ENCODE data around the gene VAV3. TPM values are rescaled to one million over a fixed set of nuclear protein-coding genes. Genes with fewer than 3 reads are reported as not detected.

Gene VAV3
- total RNA-seq, 1 experiment from 2014 or later: 0.57 TPM

- DNase-seq: no peak
- Mint-ChIP-seq H3K4me3 (ENCODE audit: unreplicated experiment) (no peak overlapping the region), H3K27me3 (ENCODE audit: insufficient read depth, unreplicated experiment) (peaks cover 3% of the 10 kb centered on the region), H3K27ac (ENCODE audit: unreplicated experiment) (no peak overlapping the region), H3K4me1 (ENCODE audit: low read depth, unreplicated experiment) (no peaks in the 10 kb centered on the region), H3K9me3 (ENCODE audit: unreplicated experiment) (no peaks in the 10 kb centered on the region), H3K36me3 (ENCODE audit: insufficient read depth, unreplicated experiment) (no peaks in the 10 kb centered on the region)
- Histone ChIP-seq H3K27me3 (replicated peaks; ENCODE audit: control insufficient read depth, insufficient read depth, low read length) (no peaks in the 10 kb centered on the region), H3K4me1 (no peaks in the 10 kb centered on the region), H3K9me3 (no peaks in the 10 kb centered on the region), H3K36me3 (ENCODE audit: control insufficient read depth, insufficient read depth, low read length) (no peaks in the 10 kb centered on the region), H3K4me3 (ENCODE audit: low read depth, low read length) (no peak overlapping the region)
- POLR2A ChIA-PET: no interaction called here
- BruUV-seq (replicated peaks): no TSS peak
- CTCF ChIA-PET: no interaction called here
- intact Hi-C loops (cut with micrococcal nuclease; ENCODE audit: unreplicated experiment): no loop called here
- TF ChIP-seq CTCF (IDR thresholded peaks at IDR 0.05; ENCODE audit: insufficient read depth in 1 of 2, low read depth in 1 of 2, low read length in 1 of 2, severe bottlenecking in 1 of 2, unreplicated experiment in 1 of 2): no peak
Measured at GRCh38 chr1:107620753-107621152, 344.2 kb downstream of the VAV3 start.

- H3K9me3 ChIP-seq: no peaks in the 10 kb centered on the region
- POLR2A ChIA-PET: no interaction called here
- intact Hi-C loops (cut with micrococcal nuclease; ENCODE audit: unreplicated experiment): no loop called here
- TF ChIP-seq CTCF (IDR thresholded peaks at IDR 0.05; ENCODE audit: insufficient read depth in 1 of 2, low read depth in 1 of 2, low read length in 1 of 2, severe bottlenecking in 1 of 2, unreplicated experiment in 1 of 2): no peak
- Mint-ChIP-seq H3K9me3 (ENCODE audit: unreplicated experiment) (no peaks in the 10 kb centered on the region), H3K27ac (ENCODE audit: unreplicated experiment) (no peak overlapping the region), H3K4me3 (ENCODE audit: unreplicated experiment) (no peak overlapping the region), H3K36me3 (ENCODE audit: insufficient read depth, unreplicated experiment) (no peaks in the 10 kb centered on the region), H3K27me3 (ENCODE audit: insufficient read depth, unreplicated experiment) (peaks cover 3% of the 10 kb centered on the region), H3K4me1 (ENCODE audit: low read depth, unreplicated experiment) (no peaks in the 10 kb centered on the region)
- CTCF ChIA-PET: no interaction called here
- no peaks in the 10 kb centered on the region for H3K27me3 ChIP-seq (replicated peaks; ENCODE audit: control insufficient read depth, insufficient read depth, low read length)
- BruUV-seq (replicated peaks): no TSS peak
- no peak for DNase-seq
- no peaks in the 10 kb centered on the region for H3K36me3 ChIP-seq (ENCODE audit: control insufficient read depth, insufficient read depth, low read length)
- H3K4me3 ChIP-seq (ENCODE audit: low read depth, low read length): no peak overlapping the region
- no peaks in the 10 kb centered on the region for H3K4me1 ChIP-seq
Measured at GRCh38 chr1:107618539-107618938, 346.4 kb downstream of the VAV3 start.

GRCh38 chr1:107617921-107618320 lies 347.1 kb downstream of the VAV3 start:
- H3K27me3 Mint-ChIP-seq (ENCODE audit: insufficient read depth, unreplicated experiment): peaks cover 3% of the 10 kb centered on the region
- H3K9me3 Mint-ChIP-seq (ENCODE audit: unreplicated experiment): peaks cover 6% of the 10 kb centered on the region
- ChIA-PET CTCF (no interaction called here), POLR2A (no interaction called here)
- H3K27me3 ChIP-seq (replicated peaks; ENCODE audit: control insufficient read depth, insufficient read depth, low read length): no peaks in the 10 kb centered on the region
- DNase-seq: no peak
- no peak overlapping the region for H3K27ac Mint-ChIP-seq (ENCODE audit: unreplicated experiment)
- no peak overlapping the region for H3K4me3 Mint-ChIP-seq (ENCODE audit: unreplicated experiment)
- intact Hi-C loops (cut with micrococcal nuclease; ENCODE audit: unreplicated experiment): no loop called here
- no peaks in the 10 kb centered on the region for H3K4me1 ChIP-seq
- H3K9me3 ChIP-seq: no peaks in the 10 kb centered on the region
- H3K36me3 Mint-ChIP-seq (ENCODE audit: insufficient read depth, unreplicated experiment): no peaks in the 10 kb centered on the region
- H3K36me3 ChIP-seq (ENCODE audit: control insufficient read depth, insufficient read depth, low read length): no peaks in the 10 kb centered on the region
- TF ChIP-seq CTCF (IDR thresholded peaks at IDR 0.05; ENCODE audit: insufficient read depth in 1 of 2, low read depth in 1 of 2, low read length in 1 of 2, severe bottlenecking in 1 of 2, unreplicated experiment in 1 of 2): no peak
- H3K4me3 ChIP-seq (ENCODE audit: low read depth, low read length): no peak overlapping the region
- BruUV-seq (replicated peaks): no TSS peak
- no peaks in the 10 kb centered on the region for H3K4me1 Mint-ChIP-seq (ENCODE audit: low read depth, unreplicated experiment)

All from Caco-2 (cell line).